ENCODE results near the gene ADGRF1. TPM values are rescaled to one million over a fixed set of nuclear protein-coding genes. Genes with fewer than 3 reads are reported as not detected.

Gene ADGRF1
- total RNA-seq, 1 donor from 2014 or later, result not detected

GRCh38 chr6:46985943-46986342 is 56.2 kb downstream of the ADGRF1 start:
- intact Hi-C loops (cut with micrococcal nuclease), result no loop called here

- intact Hi-C loops (cut with micrococcal nuclease), result no loop called here
Measured at GRCh38 chr6:46983007-46983411, 59.1 kb downstream of the ADGRF1 start.

DNA sequence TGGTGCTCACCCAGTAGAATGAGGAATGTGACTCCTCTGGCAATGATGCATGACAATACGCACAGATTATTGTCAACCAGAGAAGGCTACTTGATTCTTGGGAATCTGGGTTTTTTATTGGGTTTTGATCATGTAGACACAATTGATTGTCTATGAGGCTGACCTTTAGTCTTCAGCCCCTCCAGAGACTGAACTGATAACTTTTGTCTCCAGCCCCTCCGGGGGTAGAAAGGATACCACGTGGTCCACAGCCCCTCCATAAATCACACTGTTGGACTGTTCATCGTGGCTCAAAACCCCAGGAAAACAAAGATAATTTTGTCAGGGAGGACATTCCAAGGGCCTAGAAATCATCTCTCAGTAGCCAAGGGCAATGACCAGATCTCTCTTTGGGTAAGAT is 62.9 kb downstream of the ADGRF1 start:
- intact Hi-C loops (cut with micrococcal nuclease), result no loop called here

- intact Hi-C loops (cut with micrococcal nuclease), result no loop called here
Measured at GRCh38 chr6:46974786-46975185, 67.3 kb downstream of the ADGRF1 start.

DNA sequence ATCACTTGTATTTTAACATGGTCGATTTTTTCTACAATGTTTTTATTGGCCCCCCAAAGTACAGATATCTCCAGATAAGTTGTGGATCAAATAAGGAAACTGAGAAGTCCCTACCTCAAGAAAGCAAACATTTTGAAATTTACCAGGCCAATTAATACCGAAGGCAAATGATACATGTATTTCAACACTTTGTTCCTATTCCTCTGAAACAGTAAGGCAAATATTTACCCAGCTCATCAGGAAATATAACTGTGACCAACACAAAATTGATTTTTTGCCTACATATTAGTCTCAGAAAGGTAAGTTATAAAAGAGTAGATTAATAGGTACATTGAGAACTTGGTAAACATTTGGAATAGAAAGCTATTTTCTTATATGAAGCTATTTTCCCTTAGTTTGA is 69.1 kb downstream of the ADGRF1 start:
- intact Hi-C loops (cut with micrococcal nuclease), result no loop called here

- intact Hi-C loops (cut with micrococcal nuclease), result no loop called here
Measured at GRCh38 chr6:46972531-46972930, 69.6 kb downstream of the ADGRF1 start.

- intact Hi-C loops (cut with micrococcal nuclease), result no loop called here
Measured at GRCh38 chr6:46969206-46969605, 72.9 kb downstream of the ADGRF1 start.

- intact Hi-C loops (cut with micrococcal nuclease), result no loop called here
Measured at GRCh38 chr6:46967826-46968349, 74.2 kb downstream of the ADGRF1 start.

DNA sequence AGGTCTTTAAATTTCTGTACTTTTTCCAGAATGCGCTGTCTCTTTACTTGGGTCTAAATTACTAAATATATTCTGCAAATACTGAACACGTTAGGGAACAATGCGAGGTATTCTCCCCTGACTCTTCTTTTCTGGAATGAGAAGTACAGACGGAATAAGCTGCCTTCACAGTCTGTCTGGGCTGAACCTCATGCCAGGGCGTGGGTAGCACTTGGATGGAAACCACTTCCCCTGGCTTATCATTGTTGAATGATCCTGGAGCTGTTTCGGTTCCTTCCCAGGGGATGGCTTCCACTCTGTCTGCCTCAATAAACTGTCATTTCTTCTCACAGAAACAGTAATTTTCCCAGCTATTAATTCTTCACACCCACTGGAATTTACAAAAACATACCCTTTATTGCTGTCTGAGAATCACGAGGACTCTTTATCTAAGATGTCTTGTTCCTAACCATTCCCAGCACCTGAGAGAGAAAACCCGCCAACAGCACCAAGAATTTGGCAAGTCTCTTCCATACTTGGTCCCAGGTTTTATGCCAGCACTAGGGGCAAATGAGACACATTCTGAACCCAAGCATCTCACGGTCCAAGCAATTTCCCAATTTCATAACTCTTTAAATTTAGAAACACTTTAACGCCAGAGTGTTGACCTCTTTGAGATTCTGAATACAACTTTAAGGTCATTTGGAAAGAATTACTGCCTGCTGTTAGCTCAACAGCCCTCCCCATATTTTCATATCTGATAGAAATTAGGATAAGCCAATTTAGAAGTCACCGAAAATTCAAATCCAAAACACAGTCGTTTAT is 77.2 kb downstream of the ADGRF1 start:
- intact Hi-C loops (cut with micrococcal nuclease), result no loop called here

DNA sequence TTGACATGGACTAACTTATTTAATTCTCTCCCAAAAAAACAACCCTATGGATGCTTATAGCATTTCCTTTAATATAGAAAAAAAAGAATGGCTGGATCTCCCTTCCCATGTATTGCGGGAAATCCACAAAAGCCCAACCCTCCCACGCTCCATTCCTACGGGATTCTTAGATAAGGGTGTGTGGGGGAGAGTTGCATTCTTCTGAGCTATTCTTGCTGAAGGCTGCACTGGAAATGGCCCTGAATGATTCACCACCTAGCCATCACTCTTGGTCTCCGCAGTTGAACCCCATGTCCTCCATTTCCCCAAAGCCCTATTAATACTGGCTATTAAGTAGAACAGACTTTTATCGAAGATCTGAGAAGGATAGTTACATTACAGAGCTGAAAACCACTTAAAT is 78.5 kb downstream of the ADGRF1 start:
- intact Hi-C loops (cut with micrococcal nuclease), result no loop called here

DNA sequence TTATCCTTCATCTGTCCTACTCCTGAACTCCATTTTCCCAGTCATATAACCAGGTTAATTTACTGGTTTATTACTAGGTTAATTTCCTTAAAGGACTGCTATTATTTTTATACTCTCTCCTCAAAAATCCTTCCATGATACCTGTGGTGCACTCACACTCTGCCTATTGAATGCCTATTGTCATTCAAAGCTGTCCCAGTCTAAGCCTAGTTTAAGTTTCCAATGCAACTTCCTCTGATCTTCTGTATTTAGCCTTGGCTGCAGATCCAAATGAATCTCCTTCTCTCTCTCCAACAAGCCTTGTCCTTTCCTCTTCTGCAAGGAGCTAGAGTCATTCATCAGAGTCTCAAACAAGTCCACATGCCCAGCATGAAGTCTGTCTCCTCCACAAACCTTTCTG is 79.1 kb downstream of the ADGRF1 start:
- intact Hi-C loops (cut with micrococcal nuclease), result no loop called here

DNA sequence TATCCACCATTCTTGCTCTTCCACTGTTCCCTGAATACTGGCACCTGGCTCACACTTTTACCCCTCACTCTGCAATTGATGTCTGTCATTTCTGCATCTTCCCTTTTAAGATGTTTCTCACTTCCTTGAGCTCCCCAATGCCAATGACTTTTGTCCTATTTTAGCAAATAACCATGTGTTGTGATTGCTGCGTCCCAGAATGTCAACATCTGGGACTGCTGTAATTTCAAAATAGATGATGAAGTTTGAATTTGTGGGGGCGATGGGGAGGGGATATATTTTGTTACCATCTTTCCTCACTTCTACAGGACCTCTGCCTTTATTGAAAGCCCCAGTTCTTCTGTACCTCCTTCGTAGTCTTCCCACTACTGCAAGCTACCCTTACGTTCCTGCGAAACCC is 80.4 kb downstream of the ADGRF1 start:
- intact Hi-C loops (cut with micrococcal nuclease), result no loop called here

DNA sequence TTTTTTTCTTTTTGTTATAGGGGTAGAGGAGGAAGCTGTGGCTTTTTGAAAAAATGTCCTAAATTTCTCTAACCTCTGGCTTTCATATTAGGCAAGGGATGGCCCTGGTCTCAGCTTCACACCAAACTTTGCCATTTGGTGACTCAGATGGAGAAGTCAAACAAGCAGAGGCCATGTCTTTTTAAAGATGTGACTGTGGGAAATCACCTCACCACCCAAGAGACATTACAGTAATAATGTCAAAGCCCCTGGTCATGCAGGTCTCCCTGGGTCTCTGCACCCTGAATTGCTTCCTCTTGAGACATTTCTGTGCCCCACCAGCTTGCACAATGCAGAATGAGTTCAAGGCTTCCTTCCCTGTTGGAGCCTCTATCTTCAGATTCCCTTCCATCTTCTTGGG is 80.9 kb downstream of the ADGRF1 start:
- intact Hi-C loops (cut with micrococcal nuclease), result no loop called here

GRCh38 chr6:46959419-46959818 is 82.7 kb downstream of the ADGRF1 start:
- intact Hi-C loops (cut with micrococcal nuclease), result no loop called here

DNA sequence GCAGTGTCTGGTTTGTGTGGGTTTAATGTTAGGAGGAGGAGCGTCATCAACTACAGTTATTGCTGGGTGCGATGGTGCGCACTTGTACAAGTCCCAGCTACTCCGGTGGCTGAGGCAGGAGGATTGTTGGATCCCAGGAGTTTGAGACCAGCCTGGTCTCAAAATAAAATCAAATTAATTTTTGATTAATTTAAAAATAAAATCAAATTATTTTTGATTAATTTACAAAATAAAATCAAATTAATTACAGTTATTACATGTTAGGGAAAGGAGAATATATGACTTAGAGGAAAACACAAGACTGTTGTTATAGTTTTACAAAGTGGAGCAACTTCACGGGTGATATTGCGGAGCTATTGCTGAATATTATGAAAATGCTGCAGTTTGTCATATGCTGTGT is 85.7 kb downstream of the ADGRF1 start:
- intact Hi-C loops (cut with micrococcal nuclease), result no loop called here

GRCh38 chr6:46954837-46955451 is 87.2 kb downstream of the ADGRF1 start:
- intact Hi-C loops (cut with micrococcal nuclease), result no loop called here

DNA sequence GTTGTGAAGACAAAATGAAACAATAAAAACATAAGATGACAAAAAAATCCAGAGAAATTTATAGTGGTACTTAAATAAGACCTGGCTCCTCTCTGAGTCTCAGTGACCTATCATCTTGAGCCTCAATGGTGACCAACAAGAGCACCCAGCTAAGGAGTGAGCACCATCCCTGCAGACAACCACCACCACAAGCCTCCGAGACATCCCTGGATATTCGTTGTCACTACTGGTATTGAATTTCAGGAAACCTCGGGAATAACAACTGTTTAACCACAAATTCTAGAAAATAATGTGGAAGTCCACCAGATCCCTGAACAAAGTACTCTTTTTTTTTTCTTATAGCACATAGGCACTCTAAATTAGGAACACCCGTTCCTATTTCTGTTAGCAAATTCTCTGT is 88.2 kb downstream of the ADGRF1 start:
- intact Hi-C loops (cut with micrococcal nuclease), result no loop called here

- intact Hi-C loops (cut with micrococcal nuclease), result no loop called here
Measured at GRCh38 chr6:46949632-46950280, 92.4 kb downstream of the ADGRF1 start.

DNA sequence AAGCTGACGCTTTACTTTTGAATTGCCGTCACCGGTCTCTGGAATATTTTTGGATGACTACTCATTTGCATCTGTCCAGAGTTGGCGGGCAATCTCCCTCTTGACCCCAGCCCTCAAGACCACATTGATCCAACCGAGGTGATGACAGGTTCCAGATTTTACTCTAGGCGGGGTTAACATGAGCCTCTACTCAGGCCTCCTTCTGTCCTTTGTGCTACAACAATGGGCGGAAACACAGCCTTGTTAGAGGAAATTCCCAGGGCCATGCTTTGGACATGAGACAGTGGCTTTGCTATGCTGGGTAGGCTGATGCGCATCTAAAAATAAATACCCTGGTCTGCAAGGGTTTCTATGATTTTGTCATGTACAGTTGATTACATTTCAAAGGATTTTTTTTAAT is 93.4 kb downstream of the ADGRF1 start:
- intact Hi-C loops (cut with micrococcal nuclease), result no loop called here
